Astrocyte (in vitro differentiated cells and primary cell): ENCODE results near the gene TRIM9.

ENCODE experiments used
- EZH2 ChIP-seq: IDR thresholded peaks from 2 replicates; pipeline ENCODE4 v1.6.1; 2012; ENCODE audit warnings: mild to moderate bottlenecking, low read length, inconsistent platforms; ENCODE audit not compliant: insufficient read depth
- TF ChIP-seq, protein P1 (sequence below): IDR thresholded peaks from 2 replicates; pipeline ENCODE4 v1.5.1; 2011; ENCODE audit warnings: low read depth, mild to moderate bottlenecking, inconsistent platforms, low read length, moderate library complexity; ENCODE audit not compliant: insufficient read depth

DNA sequence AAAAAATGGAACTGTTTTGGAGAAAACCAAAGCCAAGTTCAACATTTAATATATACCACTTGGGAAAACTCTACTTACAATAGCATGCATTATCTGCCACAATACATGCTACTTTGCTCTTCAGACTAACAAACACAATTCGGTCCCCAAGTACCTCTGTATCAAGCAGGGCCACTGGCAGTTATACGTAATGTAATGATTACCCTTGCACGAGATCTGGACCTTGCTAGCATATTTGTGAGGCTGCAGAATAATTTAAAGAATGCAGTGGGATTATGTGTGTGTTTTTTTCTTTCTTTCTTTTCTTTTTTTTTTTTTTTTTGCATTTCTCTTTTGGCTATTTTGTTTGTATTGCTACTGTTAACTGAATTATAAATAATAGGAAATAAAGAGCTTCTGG lies 127.8 kb downstream of the TRIM9 start:
- TF ChIP-seq, protein P1, sequence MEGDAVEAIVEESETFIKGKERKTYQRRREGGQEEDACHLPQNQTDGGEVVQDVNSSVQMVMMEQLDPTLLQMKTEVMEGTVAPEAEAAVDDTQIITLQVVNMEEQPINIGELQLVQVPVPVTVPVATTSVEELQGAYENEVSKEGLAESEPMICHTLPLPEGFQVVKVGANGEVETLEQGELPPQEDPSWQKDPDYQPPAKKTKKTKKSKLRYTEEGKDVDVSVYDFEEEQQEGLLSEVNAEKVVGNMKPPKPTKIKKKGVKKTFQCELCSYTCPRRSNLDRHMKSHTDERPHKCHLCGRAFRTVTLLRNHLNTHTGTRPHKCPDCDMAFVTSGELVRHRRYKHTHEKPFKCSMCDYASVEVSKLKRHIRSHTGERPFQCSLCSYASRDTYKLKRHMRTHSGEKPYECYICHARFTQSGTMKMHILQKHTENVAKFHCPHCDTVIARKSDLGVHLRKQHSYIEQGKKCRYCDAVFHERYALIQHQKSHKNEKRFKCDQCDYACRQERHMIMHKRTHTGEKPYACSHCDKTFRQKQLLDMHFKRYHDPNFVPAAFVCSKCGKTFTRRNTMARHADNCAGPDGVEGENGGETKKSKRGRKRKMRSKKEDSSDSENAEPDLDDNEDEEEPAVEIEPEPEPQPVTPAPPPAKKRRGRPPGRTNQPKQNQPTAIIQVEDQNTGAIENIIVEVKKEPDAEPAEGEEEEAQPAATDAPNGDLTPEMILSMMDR: no peak
- no peak for TF ChIP-seq EZH2
